ENCODE measurements around the gene CAPN5. TPM values are rescaled to one million over a fixed set of nuclear protein-coding genes. Genes with fewer than 3 reads are reported as not detected.

The CAPN5 gene
- total RNA-seq, 1 experiment from 2014 or later: 13.1 TPM

DNA sequence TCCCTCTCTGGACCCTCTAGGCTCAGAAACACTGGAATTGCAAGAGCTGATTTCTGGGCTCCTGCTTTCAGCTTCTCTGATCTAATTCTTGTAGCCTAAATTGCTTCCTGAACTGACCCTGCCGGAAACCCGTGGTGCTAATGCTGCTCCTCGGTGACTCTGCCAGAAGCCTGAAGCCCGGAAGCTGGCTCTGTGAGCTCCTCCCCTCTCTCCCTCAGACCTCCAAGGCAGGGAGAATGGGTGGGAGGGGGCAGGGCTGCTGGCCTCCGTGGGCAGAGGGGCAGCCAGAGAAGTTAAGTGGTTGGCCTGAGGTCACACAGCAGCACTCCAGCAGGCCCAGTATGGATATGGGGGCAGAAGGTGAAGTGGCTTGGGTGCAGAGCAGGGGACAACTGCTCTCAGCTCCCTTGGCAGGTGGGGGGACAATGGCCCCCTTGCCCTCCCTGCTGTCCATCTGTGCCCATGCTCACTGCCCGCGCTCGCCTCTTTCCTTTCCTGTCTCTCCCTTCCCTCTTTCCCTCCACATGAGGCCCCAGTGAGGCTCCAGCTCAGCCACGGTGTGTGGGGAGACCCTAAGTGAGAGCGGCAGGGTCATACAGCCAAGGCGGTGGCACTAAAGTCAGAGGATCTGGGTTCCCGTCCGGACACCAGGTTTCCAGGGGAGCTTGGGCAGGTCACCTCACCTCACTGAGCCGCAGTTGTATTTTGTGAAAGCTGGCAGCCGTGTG is 16.2 kb downstream of the CAPN5 start:
- no peak for DNase-seq (ENCODE audit: low read depth)

DNA sequence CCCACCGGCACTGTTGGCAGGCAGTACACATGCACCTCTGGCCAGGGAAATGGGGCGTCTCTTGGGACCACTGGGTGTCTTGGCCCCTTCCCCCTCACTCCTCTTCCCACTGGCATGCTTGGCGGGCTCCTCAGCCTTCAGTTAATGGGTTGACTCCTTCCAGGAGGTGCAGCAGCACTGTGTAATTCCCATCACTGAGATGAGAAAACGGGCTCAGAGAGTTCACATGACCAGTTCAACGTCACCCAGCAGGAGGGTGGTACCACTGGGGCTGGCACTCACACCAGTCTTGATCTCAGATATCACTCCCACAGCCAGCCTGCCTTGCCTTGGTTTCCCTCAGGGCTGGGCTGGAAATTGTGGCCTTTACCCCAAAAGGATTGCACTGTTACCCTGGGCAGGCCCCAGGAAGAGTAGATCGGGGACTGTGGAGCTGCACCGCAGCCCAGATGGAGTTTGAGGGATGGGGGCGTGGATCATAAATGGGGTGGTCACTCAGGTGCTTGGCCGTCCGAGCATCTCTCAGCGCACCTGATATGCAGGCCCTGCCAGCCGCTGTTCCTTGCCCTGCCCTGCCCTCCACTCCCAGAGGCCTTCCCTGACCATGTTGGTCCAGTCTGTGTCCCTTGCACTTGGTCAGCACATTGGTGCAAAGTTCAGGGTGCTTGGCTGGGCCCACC is 16.9 kb downstream of the CAPN5 start:
- no peak for DNase-seq (ENCODE audit: low read depth)

DNA sequence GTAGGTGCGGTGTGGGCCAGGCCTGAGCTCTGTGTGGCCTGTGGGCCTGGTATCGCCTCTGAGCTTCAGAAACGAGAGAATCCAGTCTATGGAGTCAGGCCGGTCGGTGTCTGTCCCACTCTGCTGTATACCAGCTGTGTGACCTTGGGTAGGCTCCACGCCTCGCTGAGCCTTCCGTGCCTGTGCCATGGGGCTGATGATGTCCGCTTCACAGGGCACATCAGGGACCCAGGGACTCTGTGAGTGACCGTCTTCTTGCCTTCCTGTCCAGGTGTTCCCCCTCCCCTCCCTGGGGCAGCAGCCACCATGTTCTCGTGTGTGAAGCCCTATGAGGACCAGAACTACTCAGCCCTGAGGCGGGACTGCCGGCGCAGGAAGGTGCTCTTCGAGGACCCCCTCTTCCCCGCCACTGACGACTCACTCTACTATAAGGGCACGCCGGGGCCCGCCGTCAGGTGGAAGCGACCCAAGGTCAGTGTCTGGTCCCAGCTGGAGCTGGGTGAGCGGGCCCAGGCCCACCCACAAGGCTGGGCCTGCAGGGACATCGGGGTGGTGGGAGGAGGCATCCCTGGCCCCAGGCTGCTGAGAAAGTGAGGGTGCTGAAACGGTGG is 17.9 kb downstream of the CAPN5 start:
- no peak for DNase-seq (ENCODE audit: low read depth)

DNA sequence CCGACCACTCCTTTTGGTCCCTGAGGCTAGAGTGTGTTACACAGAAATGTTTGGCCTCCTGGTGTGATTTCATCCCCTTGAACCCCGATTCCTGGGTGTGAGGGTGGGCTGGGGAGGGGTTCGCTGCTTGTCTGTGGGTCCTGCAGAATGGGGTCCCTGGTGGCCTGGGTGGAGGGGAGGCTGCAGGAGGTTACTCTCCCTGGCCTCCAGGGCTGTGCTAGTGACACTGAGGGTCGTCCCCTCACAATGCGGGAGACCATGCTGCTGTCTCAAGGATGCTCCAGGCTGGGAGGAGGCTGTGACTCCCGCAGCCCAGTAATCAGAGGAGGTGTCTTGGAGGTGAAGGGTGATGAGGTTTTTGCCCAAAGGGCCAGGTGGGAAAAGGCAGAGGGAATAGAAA is 18.9 kb downstream of the CAPN5 start:
- no peak for DNase-seq (ENCODE audit: low read depth)

GRCh38 chr11:77086521-77087472 is 20.0 kb downstream of the CAPN5 start:
- DNase-seq (ENCODE audit: low read depth): no peak

DNA sequence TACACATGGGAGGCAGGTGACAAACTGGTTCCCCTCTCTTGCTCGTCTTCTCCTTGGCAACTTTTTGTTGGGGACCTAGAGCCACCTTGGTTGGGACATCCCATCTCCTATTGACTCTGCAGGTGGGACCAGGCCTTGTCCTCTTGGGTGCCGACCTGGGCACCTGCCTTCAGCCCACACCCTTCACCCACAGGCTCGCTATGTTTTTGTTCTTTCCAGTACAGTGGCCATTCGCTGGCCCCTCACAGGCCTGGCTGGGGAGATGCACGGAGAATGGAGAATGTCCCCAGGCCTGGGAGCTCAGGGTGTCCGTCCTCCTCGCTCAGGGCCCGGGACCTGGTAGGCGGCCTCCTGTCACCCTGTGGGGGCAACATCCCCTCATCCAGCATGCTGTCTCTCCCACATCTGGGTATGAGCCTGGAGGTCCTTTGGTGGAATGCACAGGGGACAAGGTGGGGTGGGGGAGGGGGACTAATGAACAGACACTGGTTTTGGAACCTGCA is 21.0 kb downstream of the CAPN5 start:
- DNase-seq (ENCODE audit: low read depth): no peak

DNA sequence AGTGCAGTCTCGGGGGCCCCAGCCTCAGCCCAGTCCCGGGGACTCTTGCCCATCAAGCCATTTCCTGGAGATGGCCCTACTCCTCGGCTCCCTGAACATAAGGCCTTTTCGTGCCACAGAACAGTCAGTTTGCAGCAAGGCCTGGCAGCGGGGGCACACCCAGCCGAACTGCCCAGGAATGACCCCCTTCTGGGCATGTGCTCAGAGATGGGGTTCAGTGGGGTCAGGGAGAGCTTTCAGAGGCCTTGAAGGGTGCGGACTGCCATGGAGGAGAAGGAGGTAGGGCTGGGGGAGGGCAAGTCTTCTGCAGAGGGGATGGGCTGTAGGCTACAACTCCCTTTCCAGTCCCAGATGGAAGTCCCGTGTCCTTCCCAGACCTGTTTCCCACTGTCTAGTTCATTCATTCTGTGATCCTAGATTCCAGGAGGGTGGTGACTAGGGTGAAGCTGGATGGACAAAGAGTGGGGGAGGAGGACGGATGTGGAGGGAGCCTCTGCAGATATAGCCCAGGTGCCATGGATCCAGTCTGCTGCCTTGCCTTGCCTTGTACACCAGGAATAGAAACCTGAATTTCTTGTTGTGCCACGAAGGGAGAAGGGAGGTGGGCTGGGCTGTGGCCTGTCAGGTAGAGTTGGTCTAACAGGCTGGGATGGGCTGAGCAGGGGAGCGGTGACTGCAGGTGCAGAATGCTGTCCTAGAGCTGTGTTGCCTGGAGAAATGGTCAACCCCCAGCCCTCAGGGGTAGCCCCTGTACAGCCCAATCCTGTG is 21.6 kb downstream of the CAPN5 start:
- DNase-seq (ENCODE audit: low read depth): no peak

DNA sequence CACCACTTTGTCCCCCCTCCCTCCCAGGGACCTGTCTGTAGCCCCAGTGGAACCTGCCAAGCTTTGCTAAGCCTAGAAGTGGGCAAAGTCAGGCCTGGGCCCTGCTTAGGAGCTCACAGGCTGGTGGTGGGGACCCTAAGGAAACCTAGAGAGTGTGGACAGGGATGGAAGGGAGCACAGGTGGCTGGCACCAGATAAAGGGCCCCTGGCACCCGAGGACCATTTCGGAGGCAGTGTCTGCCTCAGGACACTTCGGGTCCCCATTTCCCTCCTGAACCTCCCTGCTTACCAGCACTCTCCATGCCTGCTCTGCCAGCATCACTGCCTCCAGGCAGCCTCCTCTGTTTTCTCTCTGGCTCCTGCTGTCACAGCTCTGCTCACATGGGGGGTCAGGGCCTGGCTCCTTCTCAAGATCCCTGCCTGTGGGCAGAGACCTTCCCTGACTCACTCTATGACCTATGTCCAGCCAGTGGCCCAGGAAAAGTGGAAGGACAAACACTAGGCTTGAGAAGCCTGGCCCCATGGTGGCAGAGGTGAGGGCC is 22.3 kb downstream of the CAPN5 start:
- DNase-seq (ENCODE audit: low read depth): peak; percentile 37

DNA sequence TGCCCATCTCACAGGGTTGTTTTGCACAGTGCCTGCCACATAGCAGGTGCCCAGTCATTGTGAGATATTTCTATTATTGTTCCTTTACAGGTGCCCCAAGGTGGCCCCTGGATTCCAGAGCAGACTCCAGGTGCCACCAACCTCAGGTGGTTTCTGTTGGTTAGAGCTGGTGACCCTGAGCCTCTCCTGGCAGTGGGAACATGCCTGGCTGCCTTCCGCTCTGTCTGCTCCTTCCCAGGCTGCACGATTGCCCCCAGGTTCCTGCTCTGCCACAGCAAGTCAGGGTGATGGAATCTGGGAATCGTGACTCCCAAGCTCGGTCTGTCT is 23.2 kb downstream of the CAPN5 start:
- no peak for DNase-seq (ENCODE audit: low read depth)

DNA sequence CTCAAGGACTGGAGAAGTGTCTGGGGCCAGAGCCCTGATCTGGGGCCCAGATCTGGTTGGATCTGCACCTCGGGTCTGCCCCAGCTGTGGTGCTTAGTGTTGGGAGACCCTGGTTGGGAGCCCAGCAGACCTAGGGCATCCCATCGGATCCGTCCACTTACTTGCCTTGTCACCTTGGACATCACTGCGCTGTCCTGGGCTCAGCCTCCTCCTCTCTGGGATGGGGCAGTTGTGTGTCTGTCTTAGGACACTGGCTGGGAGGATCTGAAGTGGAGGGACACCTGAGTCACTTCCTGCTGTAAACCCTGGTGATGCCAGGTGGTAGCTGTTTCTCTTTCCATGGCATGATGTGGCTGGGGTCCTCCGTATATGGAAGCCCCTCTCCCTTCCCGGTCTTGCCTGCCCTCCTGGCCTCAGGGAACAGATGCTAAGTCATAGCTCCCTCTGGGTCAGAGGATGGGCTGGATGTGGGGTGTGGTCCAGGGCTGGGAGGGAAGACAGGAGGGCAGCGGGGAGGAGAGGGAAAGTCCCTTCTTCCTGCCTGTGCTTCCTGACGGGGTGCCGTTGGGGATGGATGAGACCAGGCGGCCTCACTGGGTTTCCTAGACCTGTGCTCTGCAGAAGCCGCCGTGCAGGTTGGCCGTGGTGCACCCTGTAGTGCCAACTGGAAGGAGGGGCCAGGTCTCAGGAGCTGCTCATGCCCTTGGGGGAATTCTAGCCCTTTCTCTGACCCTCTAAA is 23.8 kb downstream of the CAPN5 start:
- DNase-seq (ENCODE audit: low read depth): no peak

- DNase-seq (ENCODE audit: low read depth): peak; percentile 67
Measured at GRCh38 chr11:77091146-77091940, 24.6 kb downstream of the CAPN5 start.

DNA sequence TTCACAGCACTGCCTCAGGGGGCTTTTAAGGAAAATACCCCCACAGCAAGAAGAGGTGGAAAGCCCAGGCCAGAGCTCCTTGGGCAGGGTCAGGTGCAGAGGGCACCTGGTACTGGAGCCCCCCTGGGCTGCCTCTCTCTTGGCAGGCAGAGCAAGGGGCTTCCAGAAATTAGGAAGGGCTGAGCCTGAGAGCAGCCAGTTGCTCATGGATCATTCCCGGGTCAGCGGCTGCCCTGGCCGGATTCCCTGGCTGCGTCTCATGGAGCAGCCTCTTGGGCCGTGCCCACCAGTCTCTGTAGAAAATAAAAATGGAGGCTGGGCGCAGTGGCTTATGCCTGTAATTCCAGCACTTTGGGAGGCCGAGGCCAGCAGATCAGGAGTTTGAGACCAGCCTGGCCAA is 25.6 kb downstream of the CAPN5 start:
- no peak for DNase-seq (ENCODE audit: low read depth)

- no peak for DNase-seq (ENCODE audit: low read depth)
Measured at GRCh38 chr11:77093056-77093891, 26.5 kb downstream of the CAPN5 start.

DNA sequence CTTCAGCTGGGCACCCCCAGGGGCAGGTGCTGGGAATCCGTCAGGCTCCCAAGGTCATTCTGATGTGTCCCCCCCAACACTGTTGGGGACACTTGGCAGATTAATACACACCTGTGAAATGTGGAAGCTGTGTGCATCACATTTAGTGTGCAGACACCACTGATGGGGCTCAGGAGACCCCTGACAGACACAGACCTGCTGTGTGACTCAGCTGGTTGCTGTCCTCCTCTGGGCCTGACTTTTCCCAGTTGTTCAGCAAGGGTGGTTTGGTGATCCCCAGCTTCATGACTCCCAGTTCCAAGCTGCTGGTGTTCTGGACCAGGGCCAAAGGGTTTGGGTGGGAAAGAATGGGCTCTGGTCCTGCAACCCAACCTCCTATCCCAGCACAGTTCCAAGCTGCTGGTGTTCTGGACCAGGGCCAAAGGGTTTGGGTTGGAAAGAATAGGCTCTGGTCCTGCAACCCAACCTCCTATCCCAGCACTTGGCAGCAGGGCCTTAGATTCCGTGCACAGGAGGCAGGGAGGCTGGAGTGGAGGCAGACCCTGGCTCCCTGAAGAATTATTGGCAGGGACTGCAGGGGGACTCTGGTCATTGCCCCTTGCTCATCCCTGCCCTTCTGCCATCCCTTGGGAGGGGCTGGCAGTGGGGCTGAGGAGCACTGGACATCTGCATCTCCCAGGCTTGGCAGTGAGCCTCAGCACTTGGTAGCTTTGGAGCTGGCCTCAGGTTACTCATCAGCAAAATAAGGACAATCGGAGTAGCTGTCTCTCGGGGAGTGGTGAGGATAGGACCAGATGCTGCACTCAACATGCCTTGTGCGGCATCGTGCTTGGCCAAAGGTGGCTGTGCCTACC is 27.4 kb downstream of the CAPN5 start:
- DNase-seq (ENCODE audit: low read depth): no peak

- DNase-seq (ENCODE audit: low read depth): no peak
Measured at GRCh38 chr11:77094841-77095365, 28.1 kb downstream of the CAPN5 start.

DNA sequence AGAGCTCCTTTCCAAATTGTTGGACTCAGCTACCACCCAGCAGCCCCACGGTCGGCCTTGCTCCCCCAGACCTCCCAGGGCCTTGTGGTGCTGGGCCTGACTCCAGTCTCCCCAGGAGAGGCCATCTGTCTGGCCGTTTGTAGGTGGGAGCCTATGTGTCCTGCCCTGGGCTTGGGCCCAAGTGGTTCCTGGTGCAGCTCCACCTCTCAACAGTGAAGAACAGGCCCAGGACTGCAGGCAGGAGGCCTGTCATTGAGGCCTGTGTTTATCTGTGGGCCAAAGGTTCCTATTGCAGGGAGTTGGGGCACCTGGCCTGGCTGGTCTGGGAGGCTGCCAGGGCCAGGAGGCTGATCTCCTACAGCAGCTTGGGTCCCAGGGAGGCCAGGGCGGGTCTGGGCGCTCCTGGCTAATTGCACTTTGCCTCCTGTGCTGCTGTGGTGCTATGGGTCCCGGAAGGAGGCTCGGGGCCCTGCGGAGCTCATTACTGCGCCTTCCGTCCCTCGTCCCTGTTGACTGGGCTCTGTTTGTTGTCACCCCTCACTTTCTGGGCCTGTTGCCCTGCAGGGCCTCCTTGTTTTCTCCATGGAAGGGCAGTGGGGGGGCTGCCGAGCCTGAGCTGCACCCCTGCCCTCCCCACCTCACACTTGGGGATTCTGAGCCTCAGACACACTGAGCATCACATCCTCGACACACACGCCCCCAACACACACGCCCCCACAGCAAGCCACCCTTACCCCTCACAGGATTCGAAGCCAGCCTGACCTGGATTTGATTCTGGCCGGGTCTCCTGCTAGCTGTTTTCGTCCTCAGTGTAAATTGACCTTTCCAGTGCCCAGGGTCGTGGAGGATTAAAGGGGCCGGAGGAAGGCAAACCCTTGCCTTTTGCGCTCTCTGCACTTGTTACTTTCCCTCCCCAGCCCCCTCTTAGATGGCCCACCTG is 29.1 kb downstream of the CAPN5 start:
- no peak for DNase-seq (ENCODE audit: low read depth)
